ENCODE data around the gene WDFY4.

The WDFY4 gene

DNA sequence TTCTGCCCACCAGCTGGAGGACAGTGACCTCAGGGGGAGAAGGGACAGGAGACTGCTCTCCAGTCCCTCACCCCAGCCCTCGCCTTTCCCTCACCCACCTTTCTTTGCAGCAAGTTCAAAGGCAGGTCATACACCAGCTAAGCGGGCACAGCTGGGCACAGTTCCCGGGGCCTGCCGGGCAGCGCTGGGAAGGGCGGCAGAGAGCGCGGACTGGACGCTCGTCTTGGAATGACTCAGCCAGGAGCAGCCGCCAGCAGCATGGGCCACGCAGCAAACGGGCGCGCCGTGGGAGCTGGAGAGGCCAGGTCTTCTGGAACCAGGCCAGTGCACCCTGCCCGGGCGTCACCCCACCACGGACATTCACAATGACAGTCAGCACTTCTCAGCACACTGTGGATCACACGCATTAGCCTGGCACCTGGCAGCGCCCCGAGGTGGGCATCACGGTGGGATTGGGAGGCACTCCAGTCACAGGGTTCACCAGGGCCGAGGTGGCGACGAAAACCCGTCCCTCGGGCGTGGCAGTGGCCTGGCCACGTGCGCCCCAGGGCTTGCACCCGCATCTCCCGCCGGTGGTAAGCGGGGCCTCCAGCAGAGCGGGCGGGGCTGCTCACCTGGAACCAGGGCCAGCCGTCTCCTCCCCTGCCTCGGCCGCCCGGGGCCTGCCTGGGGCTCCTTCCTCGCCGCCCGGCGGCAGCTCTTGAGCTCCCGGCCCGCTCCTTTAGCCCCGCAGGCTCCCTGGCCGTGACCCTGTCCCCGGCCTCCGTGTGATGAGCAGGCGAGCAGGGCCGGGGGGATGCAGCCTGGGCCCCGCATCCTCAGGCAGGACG, 29.0 kb upstream of the WDFY4 start:
- in situ Hi-C loops (cut with HindIII; ENCODE audit: low sequenced_read_pairs), result no loop called here
- DNase-seq (ENCODE audit: low read depth), result no peak
- TF ChIP-seq, protein P1, sequence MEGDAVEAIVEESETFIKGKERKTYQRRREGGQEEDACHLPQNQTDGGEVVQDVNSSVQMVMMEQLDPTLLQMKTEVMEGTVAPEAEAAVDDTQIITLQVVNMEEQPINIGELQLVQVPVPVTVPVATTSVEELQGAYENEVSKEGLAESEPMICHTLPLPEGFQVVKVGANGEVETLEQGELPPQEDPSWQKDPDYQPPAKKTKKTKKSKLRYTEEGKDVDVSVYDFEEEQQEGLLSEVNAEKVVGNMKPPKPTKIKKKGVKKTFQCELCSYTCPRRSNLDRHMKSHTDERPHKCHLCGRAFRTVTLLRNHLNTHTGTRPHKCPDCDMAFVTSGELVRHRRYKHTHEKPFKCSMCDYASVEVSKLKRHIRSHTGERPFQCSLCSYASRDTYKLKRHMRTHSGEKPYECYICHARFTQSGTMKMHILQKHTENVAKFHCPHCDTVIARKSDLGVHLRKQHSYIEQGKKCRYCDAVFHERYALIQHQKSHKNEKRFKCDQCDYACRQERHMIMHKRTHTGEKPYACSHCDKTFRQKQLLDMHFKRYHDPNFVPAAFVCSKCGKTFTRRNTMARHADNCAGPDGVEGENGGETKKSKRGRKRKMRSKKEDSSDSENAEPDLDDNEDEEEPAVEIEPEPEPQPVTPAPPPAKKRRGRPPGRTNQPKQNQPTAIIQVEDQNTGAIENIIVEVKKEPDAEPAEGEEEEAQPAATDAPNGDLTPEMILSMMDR (IDR thresholded peaks at IDR 0.05; ENCODE audit: low read depth, low read length, missing control alignments), result no peak
- H3K4me3 ChIP-seq (ENCODE audit: low read depth, low read length), result peak overlapping the region; percentile 53

DNA sequence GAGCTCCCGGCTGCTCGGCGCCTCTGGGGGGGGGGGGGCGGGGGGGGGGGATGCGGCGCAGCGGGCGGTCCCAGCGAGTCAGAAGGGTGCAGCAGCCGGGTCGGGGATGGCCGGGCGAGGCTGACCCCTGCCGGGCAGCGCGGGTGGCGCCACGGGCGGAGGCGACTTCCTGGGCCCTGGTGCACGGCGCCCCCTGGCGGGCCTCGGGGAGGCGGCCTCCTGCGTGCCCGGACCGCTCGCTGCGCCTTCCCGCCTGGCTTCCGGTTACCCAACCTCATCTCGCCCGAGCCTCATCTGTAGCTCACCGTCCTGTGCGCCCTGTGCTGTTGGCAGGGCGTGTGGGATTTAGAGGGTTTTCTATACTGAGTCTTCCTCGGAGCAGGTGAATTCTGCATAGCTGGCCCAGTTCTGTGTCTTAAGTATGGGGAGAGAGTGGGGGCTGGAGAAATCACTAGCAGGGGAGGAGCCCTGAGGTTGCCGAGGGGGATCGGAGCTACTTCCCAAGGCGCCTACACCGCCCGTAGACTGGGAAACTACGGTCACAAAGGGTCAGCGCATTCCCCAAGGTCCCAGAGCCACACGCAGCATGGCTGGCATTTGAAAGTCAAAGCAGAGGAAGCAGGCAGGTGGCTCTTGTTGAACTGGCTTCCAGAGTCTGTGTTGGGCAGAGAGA, 28.3 kb upstream of the WDFY4 start:
- in situ Hi-C loops (cut with HindIII; ENCODE audit: low sequenced_read_pairs), result no loop called here
- peak; percentile 68 for DNase-seq (ENCODE audit: low read depth)
- H3K4me3 ChIP-seq (ENCODE audit: low read depth, low read length), result peak overlapping the region; percentile 53
- TF ChIP-seq, protein P1 (IDR thresholded peaks at IDR 0.05; ENCODE audit: low read depth, low read length, missing control alignments), result peak; percentile 86

DNA sequence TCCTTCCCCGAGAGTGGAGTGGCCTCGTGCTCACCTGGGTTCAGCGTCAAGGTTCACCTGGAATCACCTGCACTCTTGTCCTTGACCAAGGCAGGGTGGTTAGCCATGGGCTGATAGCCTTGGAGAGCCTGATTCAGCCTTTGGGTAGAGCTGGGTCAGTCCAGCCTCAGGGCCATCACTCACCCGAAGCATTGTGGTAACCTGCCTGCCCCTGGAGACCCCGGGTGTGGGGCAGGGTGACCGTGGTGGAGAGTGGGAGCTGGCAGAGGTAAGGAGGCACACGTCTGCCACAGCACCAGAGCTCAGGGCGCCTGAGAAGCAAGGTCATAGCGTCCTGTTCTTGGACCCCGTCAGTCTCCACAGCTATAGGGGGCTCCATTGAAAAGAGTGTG, 27.8 kb upstream of the WDFY4 start:
- TF ChIP-seq, protein P1 (IDR thresholded peaks at IDR 0.05; ENCODE audit: low read depth, low read length, missing control alignments), result no peak
- DNase-seq (ENCODE audit: low read depth), result no peak
- in situ Hi-C loops (cut with HindIII; ENCODE audit: low sequenced_read_pairs), result no loop called here
- H3K4me3 ChIP-seq (ENCODE audit: low read depth, low read length), result peak overlapping the region; percentile 53

DNA sequence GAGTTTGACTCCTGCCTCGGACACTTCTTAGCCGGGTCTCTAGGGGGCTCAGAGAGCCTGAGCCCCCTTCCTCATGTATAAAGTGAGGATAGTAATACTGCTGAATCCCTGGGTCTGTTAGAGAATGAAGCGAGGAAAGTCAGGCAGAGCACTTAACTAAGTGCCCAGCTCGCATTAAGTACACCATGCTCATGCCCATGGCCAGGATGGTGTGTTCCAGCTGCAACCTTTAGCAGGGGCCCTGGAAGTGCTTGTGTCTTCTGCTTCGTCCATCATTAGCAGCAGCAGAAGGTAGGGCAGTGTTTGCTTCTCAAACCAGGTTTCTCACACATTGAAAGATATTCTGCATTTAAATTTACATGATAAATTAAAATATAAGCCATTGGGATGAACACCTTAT, 27.3 kb upstream of the WDFY4 start:
- TF ChIP-seq, protein P1 (IDR thresholded peaks at IDR 0.05; ENCODE audit: low read depth, low read length, missing control alignments), result no peak
- no peak for DNase-seq (ENCODE audit: low read depth)
- no peak overlapping the region for H3K4me3 ChIP-seq (ENCODE audit: low read depth, low read length)
- in situ Hi-C loops (cut with HindIII; ENCODE audit: low sequenced_read_pairs), result no loop called here

DNA sequence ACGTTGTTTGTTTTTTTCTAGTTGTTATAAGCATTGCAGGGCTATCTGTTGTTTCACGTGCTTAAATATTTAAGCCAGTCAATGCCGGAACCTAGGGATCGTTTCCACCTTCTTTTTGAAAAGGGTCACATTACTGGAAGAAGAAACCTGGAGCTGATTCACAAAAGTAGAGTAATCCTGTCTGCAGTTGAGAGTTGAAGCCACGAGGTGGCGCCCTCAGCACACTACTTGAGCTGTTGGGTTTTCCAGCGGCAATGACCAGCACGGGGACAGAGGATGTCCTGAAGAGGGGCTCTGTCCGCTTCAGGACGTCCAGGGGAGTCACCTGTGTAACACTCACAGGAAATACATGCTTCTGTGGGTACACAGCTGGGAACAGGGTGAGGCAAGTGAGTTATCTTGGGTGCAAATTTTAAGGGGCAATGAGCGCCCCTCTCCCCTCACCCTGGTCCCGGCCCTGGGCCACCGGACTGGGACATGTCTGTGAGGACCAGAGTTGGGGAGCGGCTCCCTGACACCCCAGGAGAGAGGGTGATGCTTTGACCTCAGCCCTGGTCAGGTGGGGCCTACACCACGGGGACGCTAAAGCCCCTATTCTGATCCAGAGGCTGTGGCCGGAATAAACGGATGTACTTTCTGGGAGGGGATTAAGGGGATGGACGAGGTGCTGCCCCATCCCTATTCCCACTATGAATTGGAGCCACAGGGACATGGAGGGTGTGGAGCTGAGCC, 26.3 kb upstream of the WDFY4 start:
- H3K4me3 ChIP-seq (ENCODE audit: low read depth, low read length), result no peak overlapping the region
- TF ChIP-seq, protein P1 (IDR thresholded peaks at IDR 0.05; ENCODE audit: low read depth, low read length, missing control alignments), result peak; percentile 87
- in situ Hi-C loops (cut with HindIII; ENCODE audit: low sequenced_read_pairs), result no loop called here
- peak; percentile 37 for DNase-seq (ENCODE audit: low read depth)

DNA sequence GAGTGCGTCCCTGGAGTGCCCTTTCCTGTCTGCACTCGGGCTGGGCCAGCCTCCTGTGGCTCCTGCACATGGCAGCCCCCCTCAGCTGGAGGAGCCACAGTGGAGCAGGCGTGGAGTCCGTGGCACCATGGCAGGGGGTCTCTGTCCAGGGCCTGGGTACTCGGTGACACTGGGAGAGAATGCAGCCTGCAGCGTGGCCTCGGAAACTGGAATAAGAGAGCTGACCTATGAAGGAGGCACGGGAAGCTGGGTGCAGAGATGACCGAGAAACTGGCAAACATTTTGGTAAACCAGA, 25.8 kb upstream of the WDFY4 start:
- no peak for DNase-seq (ENCODE audit: low read depth)
- TF ChIP-seq, protein P1 (IDR thresholded peaks at IDR 0.05; ENCODE audit: low read depth, low read length, missing control alignments), result no peak
- in situ Hi-C loops (cut with HindIII; ENCODE audit: low sequenced_read_pairs), result no loop called here
- H3K4me3 ChIP-seq (ENCODE audit: low read depth, low read length), result no peak overlapping the region
